HEK293 (cell line): Measurements from ENCODE around the gene ARHGAP21.
"Not testable (repeated sequence)": the region's sequence is repeated elsewhere in the genome, so short reads cannot be mapped to it uniquely, and the experiment has no call there.

ENCODE experiments used
- CTCF ChIA-PET: fragments of 350-600 bp; formaldehyde crosslinking; extraction: SDS; loops from one replicate; lab custom pipeline; 2021; ENCODE audit warnings: antibody characterized with exemption; lab: Yijun Ruan, JAX
- POLR2A ChIA-PET: fragments of 300-600 bp; formaldehyde crosslinking; extraction: SDS; loops from one replicate; lab custom pipeline; 2020; ENCODE audit warnings: antibody characterized with exemption, inconsistent platforms; lab: Yijun Ruan, JAX
- H3K27ac ChIP-seq: fragments of 200-500 bp; sonication (Bioruptor generic); 2 replicates; pipeline ENCODE4 v1.5.1; 2014; ENCODE audit warnings: low read depth, low read length, control low read depth, inconsistent platforms; ENCODE audit errors: extremely low read depth
- H3K36me3 ChIP-seq, 2 experiments: fragments of 200-500 bp in 1 of 2; sonication (Bioruptor generic) in 1 of 2; 1 replicate in 1 of 2; 2 replicates in 1 of 2; pipeline ENCODE4 v1.5.1; 2014 to 2017; ENCODE audit warnings: inconsistent platforms in 2 of 2, low read length in 2 of 2; ENCODE audit not compliant: control insufficient read depth in 2 of 2, insufficient read depth in 1 of 2
- H3K4me1 ChIP-seq: fragments of 200-500 bp; sonication (Bioruptor generic); 2 replicates; pipeline ENCODE4 v1.5.1; 2014; ENCODE audit warnings: mild to moderate bottlenecking, low read length, inconsistent platforms; ENCODE audit not compliant: control insufficient read depth, insufficient read depth
- H3K4me3 ChIP-seq: 2 replicates; pipeline ENCODE4 v1.5.1; 2011; ENCODE audit warnings: low read depth, mild to moderate bottlenecking, control low read depth, low read length, moderate library complexity
- H3K9me3 ChIP-seq: fragments of 200-500 bp; sonication (Bioruptor generic); 2 replicates; pipeline ENCODE4 v1.5.1; 2014; ENCODE audit warnings: low read depth, low read length, inconsistent platforms; ENCODE audit not compliant: control insufficient read depth, insufficient read depth
- AEBP2 ChIP-seq: fragments of 450-650 bp; formaldehyde crosslinking; IDR thresholded peaks from 2 replicates; pipeline ENCODE4 v1.5.1; 2016; ENCODE audit warnings: missing biosample characterization, missing genetic modification characterization, borderline replicate concordance
- HOXC10 ChIP-seq: sonication (generic); formaldehyde crosslinking; IDR thresholded peaks from 2 replicates; pipeline ENCODE4 v1.8.1; 2023; ENCODE audit warnings: mild to moderate bottlenecking, missing genetic modification reagents
- SP2 ChIP-seq: fragments of 450-650 bp; formaldehyde crosslinking; IDR thresholded peaks from 2 replicates; pipeline ENCODE4 v1.5.1; 2016; ENCODE audit warnings: missing biosample characterization, missing genetic modification characterization
- ZFP69B ChIP-seq: fragments of 450-650 bp; formaldehyde crosslinking; IDR thresholded peaks from 2 replicates; pipeline ENCODE4 v1.5.1; 2016; ENCODE audit warnings: missing biosample characterization, missing genetic modification characterization
- ZNF132 ChIP-seq: fragments of 450-650 bp; formaldehyde crosslinking; IDR thresholded peaks from 2 replicates; pipeline ENCODE4 v1.5.1; 2017; ENCODE audit warnings: missing biosample characterization, missing genetic modification characterization, borderline replicate concordance
- ZNF146 ChIP-seq: fragments of 450-650 bp; formaldehyde crosslinking; IDR thresholded peaks from 2 replicates; pipeline ENCODE4 v1.5.1; 2016; ENCODE audit warnings: missing biosample characterization, missing genetic modification characterization
- ZNF157 ChIP-seq: fragments of 450-650 bp; formaldehyde crosslinking; IDR thresholded peaks from 2 replicates; pipeline ENCODE4 v1.5.1; 2016; ENCODE audit warnings: missing biosample characterization, missing genetic modification characterization
- ZNF223 ChIP-seq: fragments of 450-650 bp; formaldehyde crosslinking; IDR thresholded peaks from 2 replicates; pipeline ENCODE4 v1.5.1; 2016; ENCODE audit warnings: missing biosample characterization, missing genetic modification characterization
- ZNF26 ChIP-seq: fragments of 450-650 bp; formaldehyde crosslinking; IDR thresholded peaks from 2 replicates; pipeline ENCODE4 v1.5.1; 2016; ENCODE audit warnings: missing biosample characterization, missing genetic modification characterization
- ZNF391 ChIP-seq: fragments of 450-650 bp; formaldehyde crosslinking; IDR thresholded peaks from 2 replicates; pipeline ENCODE4 v1.5.1; 2016; ENCODE audit warnings: low read depth, missing biosample characterization, missing genetic modification characterization, borderline replicate concordance
- ZNF488 ChIP-seq: fragments of 450-650 bp; formaldehyde crosslinking; IDR thresholded peaks from 2 replicates; pipeline ENCODE4 v1.5.1; 2016; ENCODE audit warnings: missing biosample characterization, missing genetic modification characterization
- ZNF580 ChIP-seq: fragments of 450-650 bp; formaldehyde crosslinking; IDR thresholded peaks from 2 replicates; pipeline ENCODE4 v1.5.1; 2016; ENCODE audit warnings: missing biosample characterization, missing genetic modification characterization
- ZNF600 ChIP-seq: fragments of 450-650 bp; formaldehyde crosslinking; IDR thresholded peaks from 2 replicates; pipeline ENCODE4 v1.5.1; 2016; ENCODE audit warnings: missing biosample characterization, missing genetic modification characterization
- ZNF626 ChIP-seq: fragments of 450-650 bp; sonication (Bioruptor Pico); formaldehyde crosslinking; IDR thresholded peaks from 2 replicates; pipeline ENCODE4 v1.5.1; 2018; ENCODE audit warnings: missing biosample characterization, missing genetic modification characterization, inconsistent platforms
- ZNF777 ChIP-seq: fragments of 450-650 bp; formaldehyde crosslinking; IDR thresholded peaks from 2 replicates; pipeline ENCODE4 v1.5.1; 2017; ENCODE audit warnings: missing biosample characterization, missing genetic modification characterization, borderline replicate concordance
- ZNF837 ChIP-seq: fragments of 450-650 bp; formaldehyde crosslinking; IDR thresholded peaks from 2 replicates; pipeline ENCODE4 v1.5.1; 2016; ENCODE audit warnings: missing biosample characterization, missing genetic modification characterization

The ARHGAP21 gene

GRCh38 chr10:24664991-24665390 lies 58.7 kb downstream of the ARHGAP21 start:
- ChIA-PET CTCF (no interaction called here), POLR2A (no interaction called here)
- Histone ChIP-seq H3K36me3 (peaks cover 4 to 22% of the 10 kb centered on the region in 2 experiments), H3K27ac (no peak overlapping the region), H3K4me1 (no peaks in the 10 kb centered on the region), H3K9me3 (no peaks in the 10 kb centered on the region), H3K4me3 (no peak overlapping the region)
- no peak for TF ChIP-seq SP2 (tag by site-specific recombination)

GRCh38 chr10:24661376-24661775 lies 62.3 kb downstream of the ARHGAP21 start:
- CTCF ChIA-PET, result no interaction called here
- Histone ChIP-seq H3K4me1 (no peaks in the 10 kb centered on the region), H3K27ac (no peak overlapping the region), H3K9me3 (no peaks in the 10 kb centered on the region), H3K36me3 (peaks cover under 1 to 12% of the 10 kb centered on the region in 2 experiments; a peak in 2 of 3 replicates), H3K4me3 (no peak overlapping the region)
- TF ChIP-seq ZNF600 (tag by site-specific recombination) (no peak), ZNF837 (tag by site-specific recombination) (no peak), ZFP69B (tag by site-specific recombination) (no peak), AEBP2 (no peak), HOXC10 (CRISPR knock-in tag) (no peak), ZNF488 (tag by site-specific recombination) (no peak), ZNF223 (tag by site-specific recombination) (no peak), ZNF132 (no peak), ZNF26 (tag by site-specific recombination) (no peak), ZNF157 (tag by site-specific recombination) (no peak), ZNF391 (tag by site-specific recombination) (no peak), ZNF626 (tag by site-specific recombination) (no peak), ZNF777 (tag by site-specific recombination) (no peak)
- POLR2A ChIA-PET, result no interaction called here

GRCh38 chr10:24658319-24658718 lies 65.4 kb downstream of the ARHGAP21 start:
- CTCF ChIA-PET, POLR2A ChIA-PET: not testable (repeated sequence)

GRCh38 chr10:24656326-24656725 lies 67.4 kb downstream of the ARHGAP21 start:
- POLR2A ChIA-PET, H3K36me3 ChIP-seq, H3K4me3 ChIP-seq, H3K4me1 ChIP-seq, H3K9me3 ChIP-seq, CTCF ChIA-PET, H3K27ac ChIP-seq: not testable (repeated sequence)

More at GRCh38 chr10:24658319-24658718, 65.4 kb downstream of the ARHGAP21 start:
- not testable (repeated sequence) for H3K27ac ChIP-seq, H3K4me1 ChIP-seq, H3K9me3 ChIP-seq, H3K36me3 ChIP-seq, H3K4me3 ChIP-seq
- TF ChIP-seq ZNF580 (tag by site-specific recombination) (0 out of 2 replicates have a peak, but pooled peaks have one; percentile 33), ZNF146 (tag by site-specific recombination) (peak; percentile 88)
